Kidney (tissue), 14 donors: ENCODE measurements around the gene AGAP2. TPM values are rescaled to one million over a fixed set of nuclear protein-coding genes. Genes with fewer than 3 reads are reported as not detected.

Experiments used
- DNase-seq, 5 donors: peaks; one replicate each; pipeline ENCODE4 v3.0.0-alpha.2; 2013 to 2020
- FAIRE-seq: peaks from 2 replicates; lab custom pipeline; 2012; peaks lifted over from hg19 to GRCh38; lab: Jason Lieb, UNC
- H3K27ac ChIP-seq, 2 donors: one replicate each; pipeline ENCODE4 v1.7.0; 2013; ENCODE audit warnings: low read depth in 2 of 2, low read length in 2 of 2, inconsistent platforms in 1 of 2
- H3K27me3 ChIP-seq: one replicate; pipeline ENCODE4 v1.7.1; 2013; ENCODE audit warnings: low read length, inconsistent platforms; ENCODE audit not compliant: control insufficient read depth, insufficient read depth
- H3K36me3 ChIP-seq, 3 donors: one replicate each; pipeline versions ENCODE4 v1.7.0 to v1.7.1; 2013; ENCODE audit warnings: low read length in 3 of 3, control low read depth in 1 of 3, inconsistent platforms in 1 of 3; ENCODE audit not compliant: insufficient read depth in 3 of 3, control insufficient read depth in 2 of 3
- H3K4me1 ChIP-seq, 3 donors: one replicate each; pipeline versions ENCODE4 v1.7.0 to v1.7.1; 2013; ENCODE audit warnings: low read length in 3 of 3, inconsistent platforms in 1 of 3, low read depth in 1 of 3; ENCODE audit not compliant: control insufficient read depth in 2 of 3, insufficient read depth in 2 of 3
- H3K4me3 ChIP-seq, 3 donors: one replicate each; pipeline versions ENCODE4 v1.7.0 to v1.8.1; 2013; ENCODE audit warnings: low read length in 3 of 3, control low read depth in 1 of 3, inconsistent platforms in 1 of 3
- H3K9ac ChIP-seq, 3 donors: one replicate each; pipeline versions ENCODE4 v1.7.0 to v1.7.1; 2013; ENCODE audit warnings: low read length in 3 of 3, control low read depth in 1 of 3, inconsistent platforms in 1 of 3
- H3K9me3 ChIP-seq, 3 donors: one replicate each; pipeline versions ENCODE4 v1.7.0 to v1.7.1; 2013; ENCODE audit warnings: low read length in 3 of 3, control low read depth in 1 of 3, inconsistent platforms in 1 of 3; ENCODE audit not compliant: control insufficient read depth in 2 of 3, insufficient read depth in 1 of 3
- intact Hi-C: fragments of 100-400 bp; cut with DNase I; formaldehyde crosslinking; loops from one replicate; pipeline ENCODE4 v1.11.1; 2022
- polyA plus RNA-seq: library from polyadenylated mRNA; stranded (reverse); fragments of 350-450 nt; fragmentation: Illumina TruSeq; extraction: RNeasy Lipid Tissue Mini Kit (QIAGEN cat#74804); gene quantifications from one replicate; pipeline ENCODE4 v1.2.3, GENCODE V29; 2014; ENCODE audit warnings: low read depth, low replicate concordance; ENCODE audit not compliant: insufficient read depth
- total RNA-seq: library from RNA; stranded (reverse); fragmentation: NEBNext Ultra II Directional; extraction: Animal tissue kit (Norgen Biotek cat#: 25700); gene quantifications from one replicate; pipeline ENCODE4 v1.2.1, GENCODE V29; 2021
- TF ChIP-seq, protein P1 (sequence below): IDR thresholded peaks from 3 replicates; pipeline ENCODE4 v1.5.1; 2012; ENCODE audit warnings: mild to moderate bottlenecking, moderate library complexity, borderline replicate concordance; ENCODE audit not compliant: insufficient read depth; ENCODE audit errors: extremely low read depth
- donor health status: control.
- donor health status: control.
- donor health status: control.
- donor health status: control.
- donor health status: control.
- donor health status: DM: yes; HTN: yes; CAD: no.
- donor health status: Normal renal cell carcinoma (clear cell type).

Gene AGAP2
- total and polyA plus RNA-seq, 2 donors from 2014 or later: 0.13 to 3.7 TPM

DNA sequence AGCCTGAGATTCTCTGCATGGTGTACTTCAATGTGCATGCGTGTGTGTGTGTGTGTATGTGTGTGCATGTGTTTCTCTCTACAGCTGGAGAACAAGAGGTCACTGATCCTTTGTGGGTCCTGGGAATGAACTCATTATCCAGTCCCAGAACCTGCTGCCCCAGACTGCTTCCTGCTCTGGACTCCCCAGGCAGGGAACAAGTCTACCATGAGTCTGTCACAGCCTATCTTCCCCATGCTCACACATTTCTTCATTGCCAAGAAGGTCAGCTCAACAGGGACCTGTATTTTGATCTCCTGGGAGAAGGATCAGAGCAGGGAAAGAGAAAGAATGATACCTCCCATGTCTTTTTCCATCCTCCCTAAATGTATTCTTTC, 2.9 kb upstream of the AGAP2 start:
- Histone ChIP-seq H3K4me3 (no peak overlapping the region), H3K9ac (no peak overlapping the region), H3K27ac (no peak overlapping the region), H3K36me3 (peaks cover 0 to 3% (median 0%) of the 10 kb centered on the region in 3 donors), H3K9me3 (no peaks in the 10 kb centered on the region), H3K4me1 (peaks cover 0 to 10% (median 9%) of the 10 kb centered on the region in 3 donors), H3K27me3 (peaks cover 19% of the 10 kb centered on the region)
- intact Hi-C loops: no loop called here
- FAIRE-seq (no peak), DNase-seq (no peak)
- TF ChIP-seq, protein P1, sequence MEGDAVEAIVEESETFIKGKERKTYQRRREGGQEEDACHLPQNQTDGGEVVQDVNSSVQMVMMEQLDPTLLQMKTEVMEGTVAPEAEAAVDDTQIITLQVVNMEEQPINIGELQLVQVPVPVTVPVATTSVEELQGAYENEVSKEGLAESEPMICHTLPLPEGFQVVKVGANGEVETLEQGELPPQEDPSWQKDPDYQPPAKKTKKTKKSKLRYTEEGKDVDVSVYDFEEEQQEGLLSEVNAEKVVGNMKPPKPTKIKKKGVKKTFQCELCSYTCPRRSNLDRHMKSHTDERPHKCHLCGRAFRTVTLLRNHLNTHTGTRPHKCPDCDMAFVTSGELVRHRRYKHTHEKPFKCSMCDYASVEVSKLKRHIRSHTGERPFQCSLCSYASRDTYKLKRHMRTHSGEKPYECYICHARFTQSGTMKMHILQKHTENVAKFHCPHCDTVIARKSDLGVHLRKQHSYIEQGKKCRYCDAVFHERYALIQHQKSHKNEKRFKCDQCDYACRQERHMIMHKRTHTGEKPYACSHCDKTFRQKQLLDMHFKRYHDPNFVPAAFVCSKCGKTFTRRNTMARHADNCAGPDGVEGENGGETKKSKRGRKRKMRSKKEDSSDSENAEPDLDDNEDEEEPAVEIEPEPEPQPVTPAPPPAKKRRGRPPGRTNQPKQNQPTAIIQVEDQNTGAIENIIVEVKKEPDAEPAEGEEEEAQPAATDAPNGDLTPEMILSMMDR: no peak

- Histone ChIP-seq H3K4me1 (peaks cover 0 to 10% (median 9%) of the 10 kb centered on the region in 3 donors), H3K4me3 (no peak overlapping the region)
- no peak for FAIRE-seq
Observed at GRCh38 chr12:57740656-57741412, 2.3 kb upstream of the AGAP2 start.

GRCh38 chr12:57739914-57740538, 1.5 kb upstream of the AGAP2 start:
- DNase-seq: no peak
- no peak overlapping the region for H3K27ac ChIP-seq
- TF ChIP-seq, protein P1: no peak
- H3K4me1 ChIP-seq: peaks cover 0 to 7% (median 4%) of the 10 kb centered on the region in 3 donors
- no peak overlapping the region for H3K4me3 ChIP-seq
- intact Hi-C loops: no loop called here
- no peak for FAIRE-seq
- peaks cover 28% of the 10 kb centered on the region for H3K27me3 ChIP-seq
- H3K9me3 ChIP-seq: no peaks in the 10 kb centered on the region
- no peak overlapping the region for H3K9ac ChIP-seq
- no peaks in the 10 kb centered on the region for H3K36me3 ChIP-seq

More at GRCh38 chr12:57740656-57741412, 2.3 kb upstream of the AGAP2 start:
- intact Hi-C loops: no loop called here
- Histone ChIP-seq H3K9ac (no peak overlapping the region), H3K27me3 (peaks cover 20% of the 10 kb centered on the region), H3K27ac (no peak overlapping the region), H3K36me3 (no peaks in the 10 kb centered on the region), H3K9me3 (no peaks in the 10 kb centered on the region)
- TF ChIP-seq, protein P1: no peak
- no peak for DNase-seq
